KOPT-K1 (cell line): Measurements from ENCODE around the gene TRIM63.

Experiments used
- H3K27ac ChIP-seq: fragments of 200-600 bp; sonication (generic); 2 replicates; pipeline ENCODE4 v1.5.1; 2016; ENCODE audit warnings: antibody characterized with exemption, mild to moderate bottlenecking, low read depth, low read length; ENCODE audit not compliant: poor library complexity, severe bottlenecking
- H3K36me3 ChIP-seq: fragments of 200-600 bp; sonication (generic); 2 replicates; pipeline ENCODE4 v1.5.1; 2017; ENCODE audit warnings: antibody characterized with exemption, mild to moderate bottlenecking, low read length, moderate library complexity; ENCODE audit not compliant: insufficient read depth
- H3K9me3 ChIP-seq: fragments of 200-600 bp; sonication (generic); 2 replicates; pipeline ENCODE4 v1.5.1; 2017; ENCODE audit warnings: antibody characterized with exemption, low read length, mild to moderate bottlenecking; ENCODE audit not compliant: insufficient read depth, poor library complexity, severe bottlenecking

TRIM63 gene

DNA sequence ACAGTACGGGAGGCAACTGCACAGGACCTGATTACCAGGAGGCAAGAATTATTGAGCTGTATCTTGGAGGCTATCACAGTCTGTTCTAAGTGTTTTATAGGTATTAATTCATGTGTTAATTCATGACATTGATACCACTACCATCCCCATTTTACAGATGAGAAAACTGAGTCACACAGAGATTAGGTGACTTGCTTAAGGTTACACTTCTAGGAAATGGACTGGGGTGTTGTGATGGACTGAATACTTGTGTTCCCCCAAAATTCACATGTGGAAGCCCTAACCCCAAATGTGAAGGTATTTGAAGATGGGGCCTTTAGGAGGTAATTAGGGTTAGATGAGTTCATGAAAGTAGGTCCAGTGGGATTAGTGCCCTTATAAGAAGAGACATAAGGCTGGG, 10.1 kb upstream of the TRIM63 start:
- Histone ChIP-seq H3K9me3 (no peaks in the 10 kb centered on the region), H3K27ac (no peak overlapping the region), H3K36me3 (no peaks in the 10 kb centered on the region)

DNA sequence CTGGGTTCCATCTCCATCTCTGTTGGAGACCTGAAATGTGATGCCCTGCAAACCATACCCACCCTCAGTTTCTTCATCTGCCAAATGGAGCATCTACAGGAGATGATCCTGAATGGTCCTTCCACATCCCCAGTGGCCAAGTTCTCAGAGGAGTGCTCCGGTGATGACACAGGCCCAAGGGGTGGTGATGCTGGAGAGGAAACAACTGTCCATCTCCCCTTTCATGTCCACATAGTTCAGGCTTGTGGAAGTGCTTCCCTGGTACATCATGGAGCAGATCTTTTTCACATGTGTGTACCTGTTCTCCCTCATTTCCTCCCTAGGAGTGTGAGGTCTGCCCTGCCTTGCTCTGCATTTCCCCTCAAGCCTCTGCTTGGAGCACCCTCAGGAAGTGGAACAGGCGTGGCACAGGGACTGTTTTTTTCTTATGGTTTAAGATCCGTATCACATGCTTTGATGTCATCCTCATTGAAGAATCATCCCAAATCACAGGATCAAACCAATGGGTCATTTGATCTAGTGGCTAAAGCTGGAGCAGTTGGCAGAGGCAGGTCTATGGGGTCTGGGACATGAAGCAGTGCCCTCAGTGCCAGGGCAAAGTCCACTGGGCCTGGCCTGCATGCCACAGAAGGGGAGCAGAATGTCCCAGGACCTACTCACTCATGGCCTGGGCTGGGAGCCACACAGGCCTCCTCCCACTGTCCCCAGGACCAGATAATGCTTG, 8.2 kb upstream of the TRIM63 start:
- Histone ChIP-seq H3K27ac (no peak overlapping the region), H3K36me3 (no peaks in the 10 kb centered on the region), H3K9me3 (no peaks in the 10 kb centered on the region)

DNA sequence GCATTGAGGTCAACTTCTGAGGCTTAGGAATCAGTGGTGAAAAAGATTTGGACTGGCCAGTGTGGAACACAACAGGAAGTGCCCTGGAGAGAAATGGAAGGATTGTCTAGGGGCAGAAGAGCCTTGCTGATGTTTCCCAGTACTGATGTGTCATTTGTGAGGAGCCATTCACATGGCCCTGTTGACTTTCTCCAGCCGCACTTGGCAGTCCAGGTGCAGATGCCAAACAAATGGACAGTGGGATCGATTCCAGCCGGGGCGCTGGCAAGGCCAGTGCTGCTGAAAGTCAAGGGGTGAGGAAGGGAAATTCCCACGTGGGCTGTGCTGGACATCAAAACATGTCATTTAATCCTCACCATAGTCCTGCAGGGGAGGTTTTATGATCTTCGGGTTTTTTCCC, 4.9 kb upstream of the TRIM63 start:
- Histone ChIP-seq H3K27ac (no peak overlapping the region), H3K9me3 (no peaks in the 10 kb centered on the region), H3K36me3 (no peaks in the 10 kb centered on the region)

DNA sequence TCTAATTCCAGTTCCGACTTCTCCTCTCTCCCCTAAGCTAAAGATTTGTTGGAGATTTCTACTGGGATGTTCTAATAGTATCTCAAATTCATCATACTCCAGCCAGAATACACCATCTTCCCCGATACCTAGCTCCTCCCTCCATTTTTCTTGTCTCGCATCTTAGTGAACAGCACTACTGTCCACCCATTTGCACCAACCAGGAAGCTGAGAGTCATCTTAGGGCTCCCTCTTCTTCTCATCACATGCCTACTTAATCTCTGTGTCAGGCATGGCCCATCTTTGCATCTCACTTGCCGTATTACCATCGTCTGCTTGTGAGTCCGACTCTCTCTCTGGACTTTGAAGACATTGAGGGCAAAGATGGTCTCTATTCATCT, 3.5 kb upstream of the TRIM63 start:
- no peaks in the 10 kb centered on the region for H3K36me3 ChIP-seq
- no peaks in the 10 kb centered on the region for H3K9me3 ChIP-seq
- H3K27ac ChIP-seq = no peak overlapping the region

DNA sequence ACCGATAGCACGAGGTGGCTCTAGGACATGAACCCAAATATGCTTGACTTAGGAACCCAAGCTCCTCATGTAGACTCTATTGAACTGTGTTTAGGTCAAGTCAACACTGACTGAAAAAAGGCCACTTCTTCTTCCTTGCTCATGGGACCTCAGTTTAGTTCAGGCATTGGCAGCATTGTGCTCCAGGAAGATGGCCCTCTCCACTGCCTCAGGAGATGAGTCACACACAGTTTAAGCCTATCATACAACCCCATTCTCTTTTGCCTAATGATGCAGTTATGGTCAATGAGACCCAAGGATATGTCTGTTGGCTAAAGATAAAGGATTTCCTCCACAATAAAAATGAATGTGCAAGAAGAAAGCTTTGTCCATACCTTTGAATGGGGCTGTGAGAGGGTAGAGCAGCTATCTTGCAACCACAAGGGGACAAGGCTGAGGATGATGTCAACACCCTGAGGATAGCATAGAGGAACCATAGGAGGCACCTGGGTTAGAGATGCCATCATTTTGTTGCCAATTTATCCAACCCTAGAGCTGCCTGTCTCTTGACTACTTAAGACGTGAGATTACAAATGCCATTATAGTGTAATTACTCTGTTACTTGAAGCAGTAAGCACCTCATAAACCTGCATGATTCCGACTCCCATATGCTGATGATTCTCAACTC, 3.0 kb upstream of the TRIM63 start:
- H3K27ac ChIP-seq = no peak overlapping the region
- H3K36me3 ChIP-seq = no peaks in the 10 kb centered on the region
- H3K9me3 ChIP-seq = no peaks in the 10 kb centered on the region

DNA sequence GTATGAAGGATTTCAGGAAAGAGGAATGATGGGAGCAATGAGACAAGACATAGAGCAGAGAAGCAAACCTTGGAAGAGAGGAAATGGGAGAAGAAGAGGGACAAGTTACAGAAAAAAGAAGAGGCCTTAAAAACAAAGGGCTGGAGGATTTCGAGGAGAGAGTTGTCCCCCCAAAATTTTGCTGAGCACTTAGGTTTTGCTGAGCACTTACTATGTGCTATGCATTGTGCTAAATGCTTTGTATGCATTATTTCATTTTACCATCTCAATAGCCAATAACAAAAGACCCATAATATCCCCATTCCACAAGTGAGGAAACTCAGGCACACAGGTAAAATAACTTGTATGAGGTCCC, 2.5 kb upstream of the TRIM63 start:
- Histone ChIP-seq H3K9me3 (no peaks in the 10 kb centered on the region), H3K27ac (no peak overlapping the region), H3K36me3 (no peaks in the 10 kb centered on the region)

DNA sequence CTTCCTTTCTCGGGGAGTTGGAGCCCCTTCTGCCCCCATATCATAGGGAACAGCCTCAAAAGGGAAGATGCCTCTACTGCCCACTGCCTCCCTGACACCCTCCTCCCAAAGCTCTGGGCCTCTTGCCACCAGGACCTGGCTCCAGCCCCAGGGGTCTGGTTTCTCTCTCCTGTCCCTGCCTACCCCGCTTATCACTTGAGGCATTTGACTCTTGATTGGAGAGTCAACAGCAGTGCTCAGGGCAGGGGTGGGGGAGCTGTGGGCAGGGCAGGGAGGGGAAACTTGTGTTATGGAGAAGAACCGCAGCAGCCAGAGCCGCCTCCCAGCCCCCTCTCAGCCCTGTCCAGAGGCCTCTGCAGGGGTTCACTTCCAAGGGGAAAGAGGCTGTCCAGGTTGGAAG, 573 bp downstream of the TRIM63 start:
- H3K36me3 ChIP-seq = no peaks in the 10 kb centered on the region
- H3K9me3 ChIP-seq = no peaks in the 10 kb centered on the region
- H3K27ac ChIP-seq = no peak overlapping the region

DNA sequence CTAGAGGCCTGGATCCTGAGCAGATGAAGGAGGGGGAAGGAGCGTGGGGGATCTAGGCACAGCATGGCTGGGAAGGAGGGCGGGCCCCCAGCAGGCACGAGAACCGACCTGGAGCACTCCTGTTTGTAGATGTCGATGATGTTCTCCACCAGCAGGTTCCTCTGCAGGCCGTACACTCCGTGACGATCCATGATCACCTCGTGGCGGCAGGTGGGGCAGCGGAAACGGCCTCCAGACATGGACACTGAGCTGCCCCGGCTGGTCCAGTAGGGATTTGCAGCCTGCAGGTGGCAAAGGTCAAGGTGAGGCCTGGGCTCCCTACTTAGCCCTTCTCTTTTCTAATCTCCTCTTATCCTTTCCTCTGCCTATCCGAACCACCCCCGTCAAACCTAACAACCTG, 1.3 kb downstream of the TRIM63 start:
- H3K36me3 ChIP-seq = no peaks in the 10 kb centered on the region
- no peak overlapping the region for H3K27ac ChIP-seq
- H3K9me3 ChIP-seq = no peaks in the 10 kb centered on the region

DNA sequence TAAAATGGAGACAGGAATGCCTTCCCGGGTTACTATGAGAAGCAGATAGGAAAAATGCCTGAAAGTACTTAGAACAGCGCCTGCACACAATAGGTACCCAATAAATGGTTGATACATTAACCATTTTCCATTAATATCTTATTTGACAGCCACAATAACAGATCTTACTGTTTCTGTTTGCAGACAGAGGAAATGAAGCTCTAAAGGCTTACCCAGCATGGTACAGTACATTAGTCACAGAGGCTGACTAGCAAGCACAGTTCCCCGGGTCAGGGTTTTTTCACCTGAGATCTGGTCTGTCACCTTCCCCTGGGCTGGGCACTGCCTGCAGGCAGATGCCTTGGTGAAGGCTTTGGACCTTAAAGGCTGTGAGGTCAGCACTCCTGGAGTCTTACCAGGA, 2.9 kb downstream of the TRIM63 start:
- H3K9me3 ChIP-seq = no peaks in the 10 kb centered on the region
- no peak overlapping the region for H3K27ac ChIP-seq
- H3K36me3 ChIP-seq = no peaks in the 10 kb centered on the region

DNA sequence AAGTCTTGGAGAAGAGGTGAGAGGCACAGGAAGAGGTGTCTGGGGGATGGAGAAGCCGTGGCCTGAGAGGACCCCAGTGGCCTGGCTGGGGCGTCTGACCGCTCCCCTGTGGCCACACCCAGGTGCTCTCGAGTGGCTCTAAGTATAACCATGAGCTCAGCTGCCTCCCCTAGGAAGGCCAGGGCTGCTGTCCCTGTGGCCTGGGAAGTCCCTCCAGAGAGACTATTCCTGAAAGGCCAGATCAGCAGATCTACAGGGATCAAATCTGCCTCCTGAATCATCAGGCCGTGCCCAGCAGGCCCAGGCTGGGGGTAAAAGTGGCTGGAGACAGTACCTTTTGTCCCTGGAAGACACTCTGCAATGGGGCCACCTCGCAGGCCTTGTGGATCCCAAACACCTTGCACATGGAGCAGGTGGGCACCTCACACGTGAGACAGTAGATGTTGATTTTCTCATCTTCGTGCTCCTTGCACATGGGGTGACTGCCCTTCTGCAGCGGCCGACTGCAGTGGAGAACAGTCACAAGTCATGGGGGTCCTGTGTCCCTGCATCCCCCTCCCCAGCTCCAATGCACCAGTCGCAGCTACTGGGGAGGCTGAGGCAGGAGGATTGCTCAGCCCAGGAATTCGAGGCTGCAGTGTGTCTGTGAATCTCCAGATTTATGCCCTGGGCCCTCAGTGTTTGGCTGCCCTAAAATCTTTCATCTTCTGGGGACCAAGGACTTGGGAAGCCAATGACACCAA, 6.4 kb downstream of the TRIM63 start:
- Histone ChIP-seq H3K9me3 (no peaks in the 10 kb centered on the region), H3K27ac (no peak overlapping the region), H3K36me3 (no peaks in the 10 kb centered on the region)

DNA sequence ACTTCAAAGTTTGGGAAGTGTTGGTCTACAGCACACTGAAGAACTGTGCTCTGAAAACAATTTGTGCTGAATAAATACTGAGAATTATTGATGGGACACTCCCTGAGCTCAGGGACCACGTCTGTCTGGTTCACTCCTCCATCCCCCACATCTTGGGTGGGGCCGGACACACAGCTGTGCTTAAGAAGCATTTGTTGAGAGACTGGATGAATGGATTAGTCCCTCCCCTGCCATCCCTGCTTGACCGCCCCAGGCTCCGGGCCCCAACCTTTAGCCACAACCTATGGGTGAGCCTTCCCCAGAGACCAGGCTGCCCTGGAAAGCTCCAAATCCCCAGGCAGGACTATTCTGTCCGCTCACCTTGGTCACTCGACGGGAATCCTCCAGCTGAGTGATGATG, 7.5 kb downstream of the TRIM63 start:
- no peaks in the 10 kb centered on the region for H3K36me3 ChIP-seq
- no peaks in the 10 kb centered on the region for H3K9me3 ChIP-seq
- no peak overlapping the region for H3K27ac ChIP-seq

DNA sequence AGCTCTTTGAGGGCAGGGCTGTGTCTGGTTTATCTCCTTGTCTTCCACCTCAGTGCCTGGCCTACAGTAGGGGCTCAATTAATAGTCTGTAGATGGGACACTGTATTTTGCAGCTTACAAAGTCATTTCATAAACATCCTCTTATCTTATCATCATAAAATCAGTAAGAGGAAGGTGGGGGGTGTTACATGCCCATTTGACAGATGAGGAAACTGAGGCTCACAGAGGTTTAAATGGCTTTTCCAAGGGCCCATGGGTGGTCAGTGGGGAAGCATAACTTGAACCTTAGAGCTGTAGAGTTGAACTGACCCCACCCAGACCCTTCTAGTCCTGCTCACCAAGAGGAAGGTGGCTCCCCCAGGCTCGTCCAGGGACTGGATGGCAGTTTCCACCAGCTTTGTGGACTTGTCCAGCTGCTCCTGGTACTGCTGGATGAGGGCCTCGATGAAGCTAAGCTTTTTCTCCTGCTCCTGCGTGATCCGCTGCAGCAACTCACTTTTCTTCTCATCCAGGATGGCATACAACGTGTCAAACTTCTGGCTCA, 9.3 kb downstream of the TRIM63 start:
- Histone ChIP-seq H3K27ac (no peak overlapping the region), H3K36me3 (no peaks in the 10 kb centered on the region), H3K9me3 (no peaks in the 10 kb centered on the region)

DNA sequence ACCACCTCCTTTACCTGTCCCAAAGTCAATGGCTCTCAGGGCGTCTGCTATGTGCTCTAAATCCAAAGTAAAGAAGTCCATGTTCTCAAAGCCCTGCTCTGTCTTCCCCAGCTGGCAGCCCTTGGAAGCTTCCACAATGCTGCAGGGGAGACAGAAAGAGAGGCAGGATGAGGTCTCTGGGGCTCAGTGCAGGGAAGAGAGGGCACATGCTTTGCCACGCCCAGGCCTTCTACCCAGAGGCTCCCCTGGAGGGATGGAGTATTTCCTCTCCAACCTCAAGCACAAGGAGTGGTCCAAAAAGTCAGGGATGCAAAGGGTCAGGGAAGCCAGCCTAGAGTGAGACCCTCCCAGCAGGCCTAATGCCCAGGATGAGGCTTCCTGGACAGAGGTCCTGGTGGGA, 10.2 kb downstream of the TRIM63 start:
- Histone ChIP-seq H3K36me3 (no peaks in the 10 kb centered on the region), H3K9me3 (no peaks in the 10 kb centered on the region), H3K27ac (no peak overlapping the region)

DNA sequence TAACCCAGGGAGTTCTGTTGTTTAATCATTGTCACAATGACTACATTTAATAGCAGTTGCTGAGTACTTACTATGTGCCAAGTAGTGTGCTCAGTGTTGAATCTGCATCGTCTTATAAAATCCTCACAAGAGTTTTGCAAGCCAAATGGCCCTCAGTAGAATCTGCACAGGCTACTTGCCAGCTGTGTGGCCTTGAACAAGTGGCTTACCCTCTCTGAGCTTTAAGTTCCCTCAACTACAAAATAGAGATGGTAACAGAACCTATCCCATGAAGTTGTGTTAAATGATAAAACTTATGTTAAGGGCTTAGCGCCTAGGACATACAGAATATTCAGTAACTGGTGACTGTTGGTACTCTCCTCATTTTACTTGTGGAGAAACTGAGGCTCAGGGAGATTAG, 12.4 kb downstream of the TRIM63 start:
- H3K9me3 ChIP-seq = no peaks in the 10 kb centered on the region
- no peaks in the 10 kb centered on the region for H3K36me3 ChIP-seq
- H3K27ac ChIP-seq = no peak overlapping the region

DNA sequence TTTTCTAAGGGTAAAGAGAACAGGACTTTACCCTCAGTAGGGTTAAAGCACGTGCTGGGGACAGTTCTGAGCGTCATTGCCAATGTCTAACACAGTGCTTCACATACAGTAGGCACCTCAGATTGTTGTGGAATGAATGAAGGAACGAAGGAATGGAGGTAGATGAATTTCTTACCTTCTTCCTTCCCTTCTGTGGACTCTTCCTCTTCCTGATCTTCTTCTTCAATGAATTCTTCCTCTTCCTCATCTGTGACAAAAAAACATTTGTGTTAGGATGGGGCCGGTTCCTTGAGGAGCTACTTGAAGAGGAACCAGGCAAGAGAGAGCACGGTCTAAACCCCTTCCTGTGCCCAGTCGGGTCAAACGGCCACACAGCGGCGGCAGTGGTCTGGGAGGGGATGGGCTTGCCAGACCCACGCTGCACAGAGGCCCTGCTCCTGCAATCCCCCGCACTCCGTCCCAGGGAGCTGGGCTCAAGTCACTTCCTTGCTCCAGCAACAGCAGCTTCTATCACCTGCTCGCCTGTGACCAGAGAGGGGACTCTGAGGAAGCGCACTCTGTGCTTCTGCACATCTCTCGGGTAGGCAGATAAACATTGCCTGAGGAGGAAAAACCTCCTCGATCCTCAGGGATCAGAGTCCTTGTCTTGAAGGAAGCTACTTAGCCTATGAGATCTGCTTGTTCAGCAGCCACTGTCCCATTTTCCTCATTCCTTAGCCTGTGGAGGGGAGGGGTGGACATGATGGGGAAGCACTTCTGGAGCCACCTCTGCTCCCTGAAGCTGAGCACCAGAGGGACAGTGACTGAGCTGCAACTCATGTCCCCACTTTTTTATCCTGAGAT, 13.5 kb downstream of the TRIM63 start:
- no peaks in the 10 kb centered on the region for H3K9me3 ChIP-seq
- no peaks in the 10 kb centered on the region for H3K36me3 ChIP-seq
- H3K27ac ChIP-seq = no peak overlapping the region
